H1 (cell line): ENCODE measurements around the gene MREG. TPM values are rescaled to one million over a fixed set of nuclear protein-coding genes. Genes with fewer than 3 reads are reported as not detected.

ENCODE experiments used
- ASH2L ChIP-seq: fragments of 200-600, 300-600 bp; sonication (generic); IDR thresholded peaks from one replicate; pipeline ENCODE4 v1.7.1; 2017; ENCODE audit warnings: low read length
- CHD1 ChIP-seq: IDR thresholded peaks from 2 replicates; pipeline ENCODE4 v1.6.1; 2012; ENCODE audit warnings: low read depth, low read length, improper control_type of control experiment
- USF2 ChIP-seq: IDR thresholded peaks from 2 replicates; pipeline ENCODE4 v1.6.1; 2011; ENCODE audit warnings: low read length, improper control_type of control experiment
- polyA plus RNA-seq, 7 experiments: library from polyadenylated mRNA; depleted of rRNA in 3 of 7; stranded (reverse) in 5 of 7; unstranded in 2 of 7; fragments of >200 nt in 5 of 7; fragments of 200-250 nt in 2 of 7; gene quantifications; 1 replicate in 5 of 7; 2 replicates in 1 of 7; 4 replicates in 1 of 7; pipeline versions ENCODE4 v1.2.1 to v1.2.3, GENCODE V29; 2011 to 2013; ENCODE audit warnings: missing spikeins in 2 of 7, mixed read lengths in 2 of 7
- total RNA-seq: library from RNA; stranded (reverse); fragmentation: NEBNext Ultra II Directional; extraction: Animal tissue kit (Norgen Biotek cat#: 25700); gene quantifications from 2 replicates; pipeline ENCODE4 v1.2.1, GENCODE V29; 2021
- TF ChIP-seq, protein P1 (sequence below): fragments of 300-600 bp; sonication (generic); IDR thresholded peaks from 2 replicates; pipeline ENCODE4 v1.7.1; 2012; ENCODE audit warnings: low read length, moderate library complexity, mild to moderate bottlenecking, inconsistent platforms; ENCODE audit not compliant: insufficient replicate concordance

MREG gene
- total and polyA plus RNA-seq, 2 of the 8 experiments (the other 6 are each of a cell fraction or from before 2014, with no cell fraction given): 7.5 to 31.9 TPM

DNA sequence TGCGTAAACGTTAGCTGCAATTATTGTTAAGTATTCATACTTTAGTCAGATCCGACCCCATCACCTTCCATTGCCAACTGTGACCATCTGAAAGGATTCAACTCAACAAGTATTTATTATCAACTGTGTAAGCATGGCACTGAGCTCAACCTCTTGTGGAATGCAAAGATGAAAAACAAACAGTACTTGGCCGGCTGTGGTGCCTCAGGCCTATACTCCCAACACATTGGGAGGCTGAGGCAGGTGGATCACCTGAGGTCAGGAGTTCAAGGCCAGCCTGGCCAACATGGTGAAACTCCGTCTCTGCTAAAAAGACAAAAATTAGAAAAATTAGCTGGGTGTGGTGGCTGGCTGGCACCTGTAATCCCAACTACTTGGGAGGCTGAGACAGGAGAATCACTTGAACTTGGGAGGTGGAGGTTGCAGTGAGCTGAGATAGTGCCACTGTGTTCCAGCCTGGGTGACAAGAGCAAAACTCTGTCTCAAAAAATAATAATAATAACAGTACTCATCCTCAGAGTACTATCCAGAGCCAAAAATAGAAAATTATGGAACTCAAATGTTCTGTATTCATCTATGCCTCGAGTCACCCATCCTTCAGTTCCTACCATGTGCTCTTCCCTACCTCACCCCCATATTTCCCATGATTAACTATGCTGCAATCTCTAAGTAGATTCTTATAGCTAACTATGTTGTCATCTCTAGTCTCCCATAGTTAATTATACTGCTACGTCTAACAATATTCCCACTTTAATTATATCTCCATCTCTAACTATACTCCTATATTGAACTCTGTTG is 8.6 kb upstream of the MREG start (continued):
- TF ChIP-seq CHD1 (no peak), ASH2L (no peak), USF2 (no peak)
- TF ChIP-seq, protein P1, sequence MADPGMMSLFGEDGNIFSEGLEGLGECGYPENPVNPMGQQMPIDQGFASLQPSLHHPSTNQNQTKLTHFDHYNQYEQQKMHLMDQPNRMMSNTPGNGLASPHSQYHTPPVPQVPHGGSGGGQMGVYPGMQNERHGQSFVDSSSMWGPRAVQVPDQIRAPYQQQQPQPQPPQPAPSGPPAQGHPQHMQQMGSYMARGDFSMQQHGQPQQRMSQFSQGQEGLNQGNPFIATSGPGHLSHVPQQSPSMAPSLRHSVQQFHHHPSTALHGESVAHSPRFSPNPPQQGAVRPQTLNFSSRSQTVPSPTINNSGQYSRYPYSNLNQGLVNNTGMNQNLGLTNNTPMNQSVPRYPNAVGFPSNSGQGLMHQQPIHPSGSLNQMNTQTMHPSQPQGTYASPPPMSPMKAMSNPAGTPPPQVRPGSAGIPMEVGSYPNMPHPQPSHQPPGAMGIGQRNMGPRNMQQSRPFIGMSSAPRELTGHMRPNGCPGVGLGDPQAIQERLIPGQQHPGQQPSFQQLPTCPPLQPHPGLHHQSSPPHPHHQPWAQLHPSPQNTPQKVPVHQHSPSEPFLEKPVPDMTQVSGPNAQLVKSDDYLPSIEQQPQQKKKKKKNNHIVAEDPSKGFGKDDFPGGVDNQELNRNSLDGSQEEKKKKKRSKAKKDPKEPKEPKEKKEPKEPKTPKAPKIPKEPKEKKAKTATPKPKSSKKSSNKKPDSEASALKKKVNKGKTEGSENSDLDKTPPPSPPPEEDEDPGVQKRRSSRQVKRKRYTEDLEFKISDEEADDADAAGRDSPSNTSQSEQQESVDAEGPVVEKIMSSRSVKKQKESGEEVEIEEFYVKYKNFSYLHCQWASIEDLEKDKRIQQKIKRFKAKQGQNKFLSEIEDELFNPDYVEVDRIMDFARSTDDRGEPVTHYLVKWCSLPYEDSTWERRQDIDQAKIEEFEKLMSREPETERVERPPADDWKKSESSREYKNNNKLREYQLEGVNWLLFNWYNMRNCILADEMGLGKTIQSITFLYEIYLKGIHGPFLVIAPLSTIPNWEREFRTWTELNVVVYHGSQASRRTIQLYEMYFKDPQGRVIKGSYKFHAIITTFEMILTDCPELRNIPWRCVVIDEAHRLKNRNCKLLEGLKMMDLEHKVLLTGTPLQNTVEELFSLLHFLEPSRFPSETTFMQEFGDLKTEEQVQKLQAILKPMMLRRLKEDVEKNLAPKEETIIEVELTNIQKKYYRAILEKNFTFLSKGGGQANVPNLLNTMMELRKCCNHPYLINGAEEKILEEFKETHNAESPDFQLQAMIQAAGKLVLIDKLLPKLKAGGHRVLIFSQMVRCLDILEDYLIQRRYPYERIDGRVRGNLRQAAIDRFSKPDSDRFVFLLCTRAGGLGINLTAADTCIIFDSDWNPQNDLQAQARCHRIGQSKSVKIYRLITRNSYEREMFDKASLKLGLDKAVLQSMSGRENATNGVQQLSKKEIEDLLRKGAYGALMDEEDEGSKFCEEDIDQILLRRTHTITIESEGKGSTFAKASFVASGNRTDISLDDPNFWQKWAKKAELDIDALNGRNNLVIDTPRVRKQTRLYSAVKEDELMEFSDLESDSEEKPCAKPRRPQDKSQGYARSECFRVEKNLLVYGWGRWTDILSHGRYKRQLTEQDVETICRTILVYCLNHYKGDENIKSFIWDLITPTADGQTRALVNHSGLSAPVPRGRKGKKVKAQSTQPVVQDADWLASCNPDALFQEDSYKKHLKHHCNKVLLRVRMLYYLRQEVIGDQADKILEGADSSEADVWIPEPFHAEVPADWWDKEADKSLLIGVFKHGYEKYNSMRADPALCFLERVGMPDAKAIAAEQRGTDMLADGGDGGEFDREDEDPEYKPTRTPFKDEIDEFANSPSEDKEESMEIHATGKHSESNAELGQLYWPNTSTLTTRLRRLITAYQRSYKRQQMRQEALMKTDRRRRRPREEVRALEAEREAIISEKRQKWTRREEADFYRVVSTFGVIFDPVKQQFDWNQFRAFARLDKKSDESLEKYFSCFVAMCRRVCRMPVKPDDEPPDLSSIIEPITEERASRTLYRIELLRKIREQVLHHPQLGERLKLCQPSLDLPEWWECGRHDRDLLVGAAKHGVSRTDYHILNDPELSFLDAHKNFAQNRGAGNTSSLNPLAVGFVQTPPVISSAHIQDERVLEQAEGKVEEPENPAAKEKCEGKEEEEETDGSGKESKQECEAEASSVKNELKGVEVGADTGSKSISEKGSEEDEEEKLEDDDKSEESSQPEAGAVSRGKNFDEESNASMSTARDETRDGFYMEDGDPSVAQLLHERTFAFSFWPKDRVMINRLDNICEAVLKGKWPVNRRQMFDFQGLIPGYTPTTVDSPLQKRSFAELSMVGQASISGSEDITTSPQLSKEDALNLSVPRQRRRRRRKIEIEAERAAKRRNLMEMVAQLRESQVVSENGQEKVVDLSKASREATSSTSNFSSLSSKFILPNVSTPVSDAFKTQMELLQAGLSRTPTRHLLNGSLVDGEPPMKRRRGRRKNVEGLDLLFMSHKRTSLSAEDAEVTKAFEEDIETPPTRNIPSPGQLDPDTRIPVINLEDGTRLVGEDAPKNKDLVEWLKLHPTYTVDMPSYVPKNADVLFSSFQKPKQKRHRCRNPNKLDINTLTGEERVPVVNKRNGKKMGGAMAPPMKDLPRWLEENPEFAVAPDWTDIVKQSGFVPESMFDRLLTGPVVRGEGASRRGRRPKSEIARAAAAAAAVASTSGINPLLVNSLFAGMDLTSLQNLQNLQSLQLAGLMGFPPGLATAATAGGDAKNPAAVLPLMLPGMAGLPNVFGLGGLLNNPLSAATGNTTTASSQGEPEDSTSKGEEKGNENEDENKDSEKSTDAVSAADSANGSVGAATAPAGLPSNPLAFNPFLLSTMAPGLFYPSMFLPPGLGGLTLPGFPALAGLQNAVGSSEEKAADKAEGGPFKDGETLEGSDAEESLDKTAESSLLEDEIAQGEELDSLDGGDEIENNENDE: no peak
- TF ChIP-seq, all 59 proteins: peak for 0
